Gastrocnemius medialis (tissue), 4 donors: ENCODE data around the gene GSTM3. TPM values are rescaled to one million over a fixed set of nuclear protein-coding genes. Genes with fewer than 3 reads are reported as not detected.

Experiments used
- total RNA-seq, 4 donors: library from RNA; depleted of rRNA; stranded (reverse); fragments of >200 nt; gene quantifications; one replicate each; pipeline versions ENCODE4 v1.1.0 to v1.2.3, GENCODE V29; 2016

Gene GSTM3
- total RNA-seq, 4 donors from 2014 or later, result 54.2 to 85.6 (median 71.8) TPM

Other genes with a start within 250 kb of the GSTM3 start
- 1 to 10 TPM; 3.1 to 8.0 (median 3.9) TPM for gene CYB561D1, start 246.9 kb downstream of the GSTM3 start, total RNA-seq
- 10 to 100 TPM in 3 of 4 donors, 1 to 10 TPM in 1; 8.6 to 20.9 (median 15.1) TPM for gene AMIGO1, start 231.3 kb downstream of the GSTM3 start, total RNA-seq
- gene GPR61, start 201.2 kb downstream of the GSTM3 start, total RNA-seq, result not detected
- 1 to 10 TPM in 3 of 4 donors, under 1 TPM in 1; 0.90 to 2.5 (median 1.8) TPM for gene GNAI3, start 192.4 kb downstream of the GSTM3 start, total RNA-seq
- gene GNAT2, start 121.4 kb downstream of the GSTM3 start, total RNA-seq, result not detected
- 10 to 100 TPM in 2 of 4 donors, 1 to 10 TPM in 2; 5.3 to 19.4 (median 10.4) TPM for gene AMPD2, start 121.2 kb downstream of the GSTM3 start, total RNA-seq
- gene GSTM4, start 84.9 kb downstream of the GSTM3 start, total RNA-seq, result 10 to 100 TPM; 18.1 to 28.9 (median 25.0) TPM
- gene GSTM2, start 73.0 kb downstream of the GSTM3 start, total RNA-seq, result 10 to 100 TPM; 29.2 to 41.4 (median 39.0) TPM
- gene GSTM1, start 53.2 kb downstream of the GSTM3 start, total RNA-seq, result 10 to 100 TPM in 1 of 4 donors, not detected in 3; 30.3 TPM
- gene GSTM5, start 28.8 kb downstream of the GSTM3 start, total RNA-seq, result 1 to 10 TPM in 1 of 4 donors, under 1 TPM in 3; 0.15 to 1.9 (median 0.63) TPM
- gene EPS8L3, start 22.9 kb upstream of the GSTM3 start, total RNA-seq, result 1 to 10 TPM in 1 of 4 donors, not detected in 3; 1.4 TPM
- 10 to 100 TPM; 14.6 to 31.1 (median 19.6) TPM for gene CSF1, start 169.8 kb upstream of the GSTM3 start, total RNA-seq
- gene AHCYL1, start 243.7 kb upstream of the GSTM3 start, total RNA-seq, result 100 to 1,000 TPM in 1 of 4 donors, 10 to 100 TPM in 3; 42.3 to 109 (median 69.6) TPM